HG02938 (cell line): Measurements from ENCODE around the gene HSFY1.
"Not testable (repeated sequence)": the region's sequence is repeated elsewhere in the genome, so short reads cannot be mapped to it uniquely, and the experiment has no call there.

Experiments used
- ATAC-seq: cut with Tn5 transposase; IDR thresholded peaks from one replicate; pipeline ENCODE4 v1.9.1; 2021; ENCODE audit warnings: mild to moderate bottlenecking, moderate library complexity; ENCODE audit not compliant: unreplicated experiment

Gene HSFY1, protein sequence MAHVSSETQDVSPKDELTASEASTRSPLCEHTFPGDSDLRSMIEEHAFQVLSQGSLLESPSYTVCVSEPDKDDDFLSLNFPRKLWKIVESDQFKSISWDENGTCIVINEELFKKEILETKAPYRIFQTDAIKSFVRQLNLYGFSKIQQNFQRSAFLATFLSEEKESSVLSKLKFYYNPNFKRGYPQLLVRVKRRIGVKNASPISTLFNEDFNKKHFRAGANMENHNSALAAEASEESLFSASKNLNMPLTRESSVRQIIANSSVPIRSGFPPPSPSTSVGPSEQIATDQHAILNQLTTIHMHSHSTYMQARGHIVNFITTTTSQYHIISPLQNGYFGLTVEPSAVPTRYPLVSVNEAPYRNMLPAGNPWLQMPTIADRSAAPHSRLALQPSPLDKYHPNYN

DNA sequence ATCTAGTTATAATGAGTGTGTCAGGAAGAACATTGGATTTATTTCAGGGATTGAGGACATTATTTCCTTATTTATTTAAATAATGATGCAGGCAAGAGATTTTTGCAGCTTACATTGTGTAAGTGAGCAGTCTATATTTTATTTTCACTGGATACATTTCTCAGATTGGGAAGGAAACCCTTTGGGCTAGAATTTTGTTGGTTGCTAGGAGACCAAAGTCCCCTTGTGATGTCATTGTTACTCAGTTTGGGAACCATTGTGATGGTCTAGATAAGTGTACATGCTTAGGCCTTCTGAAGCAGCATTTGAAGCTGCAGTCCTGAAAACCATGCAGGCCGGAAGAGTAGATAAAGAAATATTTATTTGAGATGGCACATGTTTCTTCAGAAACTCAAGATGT is at the start of gene HSFY1:
TSS of gene HSFY1 (plus strand) at position 301 of the 400 bp plus-strand sequence. CDS start at position 369, 68 bp downstream.
- ATAC-seq: not testable (repeated sequence)

DNA sequence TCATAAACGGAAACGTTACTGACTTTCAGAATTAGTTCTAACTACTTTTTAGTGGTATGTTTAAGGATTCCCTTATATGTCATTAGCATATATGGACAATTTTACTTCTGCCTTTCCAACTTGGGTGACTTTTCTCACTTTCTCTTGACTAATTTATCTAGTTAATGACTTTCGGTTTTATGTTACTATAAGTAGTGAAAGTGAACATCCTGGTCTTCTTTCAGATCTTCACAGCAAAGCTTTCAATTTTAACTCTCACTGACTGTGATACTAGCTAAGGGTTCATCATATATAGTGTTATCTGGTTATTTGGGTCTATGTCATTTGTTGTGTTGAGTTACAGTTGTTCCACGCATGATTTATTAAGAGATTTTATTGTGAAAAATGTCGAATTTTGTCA is 42.3 kb upstream of the HSFY1 start:
- ATAC-seq: not testable (repeated sequence)

DNA sequence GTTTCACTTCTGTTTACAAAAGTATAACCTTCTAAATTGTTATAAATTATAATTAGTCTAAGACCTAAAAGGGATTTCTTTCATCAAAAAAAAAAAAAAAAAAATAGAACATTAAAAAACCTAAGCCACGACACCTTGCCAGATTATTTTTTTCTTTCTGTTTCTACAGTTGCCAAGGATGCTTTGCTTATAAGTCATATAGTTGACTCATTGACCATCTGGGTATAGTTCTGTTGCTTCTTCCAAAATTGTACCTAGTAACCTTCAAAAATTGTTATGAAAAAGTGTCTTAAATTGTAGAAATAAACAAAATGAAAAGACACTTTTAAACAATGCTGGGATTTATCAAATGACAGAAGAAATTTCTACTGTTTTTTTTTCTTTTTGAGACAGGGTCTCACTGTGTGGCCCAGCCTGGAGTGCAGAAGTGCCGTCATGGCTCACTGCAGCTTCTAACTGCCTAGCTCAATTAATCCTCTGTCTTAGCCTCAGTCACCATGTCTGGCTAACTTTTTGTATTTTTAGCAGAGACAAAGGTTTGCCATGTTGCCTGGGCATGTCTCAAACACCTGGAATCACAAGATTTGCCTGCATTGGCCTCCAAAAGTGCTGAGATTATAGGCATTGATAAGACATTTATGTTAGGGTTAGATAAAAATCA is 15.4 kb upstream of the HSFY1 start:
- not testable (repeated sequence) for ATAC-seq

DNA sequence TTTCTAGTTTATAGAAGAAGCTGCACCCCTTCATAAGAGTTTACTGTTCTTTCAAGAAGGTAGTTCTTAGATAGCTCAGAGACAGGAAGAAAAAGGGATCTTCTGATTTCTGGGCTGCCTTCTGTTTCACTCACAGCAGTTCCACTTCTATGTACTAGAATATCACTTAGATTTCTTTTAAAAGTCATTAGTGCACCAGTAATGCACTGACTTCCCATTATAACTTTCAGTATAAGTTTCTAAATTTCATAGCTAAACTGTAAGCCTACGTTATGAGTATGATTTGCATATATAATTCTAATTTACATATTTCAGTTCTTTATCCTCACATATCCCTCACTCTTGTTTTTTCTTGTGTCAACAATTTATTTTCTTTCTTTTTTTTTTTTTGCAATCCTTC is 7.6 kb upstream of the HSFY1 start:
- ATAC-seq: not testable (repeated sequence)

DNA sequence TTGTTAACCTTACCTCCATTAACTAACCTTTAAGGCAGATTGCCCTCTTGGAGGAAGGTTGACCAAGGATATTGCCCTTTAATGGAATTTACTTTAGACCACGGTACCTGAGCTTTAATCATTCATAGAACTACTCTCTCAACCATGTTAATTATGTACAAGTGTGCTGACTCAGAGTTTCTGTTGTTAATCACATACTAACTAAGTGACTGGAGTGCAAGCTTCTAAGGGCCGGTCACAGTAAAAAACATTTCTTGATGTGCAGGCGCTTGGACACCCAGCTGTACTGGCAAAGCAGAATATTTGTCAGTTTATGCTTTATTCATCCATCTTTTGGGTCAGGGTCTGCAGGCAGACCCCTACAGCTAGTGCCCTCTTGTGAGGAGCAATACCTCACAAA is 6.6 kb downstream of the HSFY1 start:
- not testable (repeated sequence) for ATAC-seq

DNA sequence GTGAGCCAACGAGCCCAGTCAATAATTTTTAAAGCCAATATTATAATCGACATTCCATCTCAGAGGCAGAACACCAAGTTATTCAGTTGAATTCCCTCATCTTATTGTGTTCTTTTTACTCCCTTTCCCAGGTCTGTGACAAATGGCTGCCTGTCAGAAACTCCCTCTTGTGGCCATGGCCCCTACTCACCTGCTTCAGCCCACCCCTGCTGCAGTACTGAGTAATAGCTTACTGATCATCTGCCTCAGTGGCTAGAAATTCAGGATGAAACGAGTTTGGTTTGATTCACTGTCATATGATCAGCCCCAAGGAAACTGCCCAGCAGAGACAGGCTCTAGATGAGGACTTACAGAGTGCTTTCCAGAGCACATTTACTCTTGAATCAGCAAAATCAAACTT is 19.4 kb downstream of the HSFY1 start:
- not testable (repeated sequence) for ATAC-seq
